ENCODE results near the gene ANXA7. TPM values are rescaled to one million over a fixed set of nuclear protein-coding genes. Genes with fewer than 3 reads are reported as not detected.

Gene ANXA7
- total RNA-seq, 3 donors from 2014 or later, result 120 to 169 (median 123) TPM

DNA sequence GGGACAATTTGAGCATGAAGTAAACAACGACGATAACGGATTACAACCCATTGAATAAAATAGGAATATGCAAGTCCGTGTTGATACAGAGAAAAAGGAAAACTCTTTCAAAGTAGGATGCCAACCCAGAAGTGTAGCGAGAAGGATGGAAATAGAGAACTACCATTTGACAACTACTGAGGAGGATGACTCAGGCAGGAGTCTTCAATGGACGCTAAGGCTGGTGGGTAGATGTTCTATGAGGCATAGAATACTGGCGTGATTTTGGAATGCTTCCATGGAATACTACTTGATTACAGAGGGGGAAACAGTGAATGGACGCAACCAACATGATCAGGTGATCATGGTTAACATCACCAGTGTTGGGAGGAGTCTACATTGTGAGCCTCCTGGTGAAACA lies 54.4 kb downstream of the ANXA7 start:
- H3K27me3 ChIP-seq, result no peaks in the 10 kb centered on the region
- intact Hi-C loops (cut with DNase I; ENCODE audit: low total_unique reads), result no loop called here
- no peak overlapping the region for H3K27ac ChIP-seq
- TF ChIP-seq POLR2A (IDR thresholded peaks at IDR 0.05) (no peak), CTCF (IDR thresholded peaks at IDR 0.05) (no peak), POLR2AphosphoS5 (IDR thresholded peaks at IDR 0.05) (no peak)
- no peak overlapping the region for H3K4me3 ChIP-seq
- no peaks in the 10 kb centered on the region for H3K9me3 ChIP-seq
- no peaks in the 10 kb centered on the region for H3K36me3 ChIP-seq
- peaks cover 0 to 8% of the 10 kb centered on the region in 2 donors for H3K4me1 ChIP-seq
- no peak for DNase-seq (ENCODE audit: low spot score in 2 of 2)

- H3K27me3 ChIP-seq, result no peaks in the 10 kb centered on the region
- peak within 1 kb of the TSS; percentile 68 to 87 (median 74) for H3K4me3 ChIP-seq
- no peaks in the 10 kb centered on the region for H3K9me3 ChIP-seq
- no peak for TF ChIP-seq CTCF (IDR thresholded peaks at IDR 0.05)
- peak in 2 of 3 donors; percentile 33 to 65 for TF ChIP-seq POLR2AphosphoS5 (IDR thresholded peaks at IDR 0.05)
- TF ChIP-seq POLR2A (IDR thresholded peaks at IDR 0.05), result no peak
- intact Hi-C loops (cut with DNase I; ENCODE audit: low total_unique reads), result no loop called here
- peaks cover 0 to 8% of the 10 kb centered on the region in 2 donors for H3K4me1 ChIP-seq
- H3K27ac ChIP-seq, result peak within 1 kb of the TSS; percentile 76 to 85
- peak; percentile 90 for DNase-seq (ENCODE audit: low spot score in 2 of 2)
- H3K36me3 ChIP-seq, result no peaks in the 10 kb centered on the region
Measured at GRCh38 chr10:73358331-73359279, 55.3 kb downstream of the ANXA7 start, which contains the start of gene CFAP70. TSS of gene CFAP70 (minus strand) at chr10:73358864. CDS start at chr10:73354796, 4,068 bp downstream.

DNA sequence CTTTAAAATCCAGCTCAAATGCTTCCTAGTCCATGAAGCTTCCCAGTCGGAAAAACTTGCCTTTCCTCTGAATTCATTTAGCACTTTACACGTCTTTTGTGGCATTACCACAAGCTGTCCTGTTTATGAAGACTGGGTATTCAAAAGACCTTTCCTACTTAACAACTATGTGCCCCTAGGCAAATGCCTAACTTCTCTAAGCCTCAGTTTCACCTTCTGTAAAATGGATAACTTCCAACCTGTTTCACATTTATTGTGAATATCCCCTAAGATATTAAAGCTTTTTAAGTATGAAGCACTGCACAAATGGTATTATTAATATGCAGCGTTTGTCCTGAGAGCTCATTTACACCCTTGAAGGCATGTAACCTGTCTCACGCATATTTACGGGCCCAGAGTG lies 56.0 kb downstream of the ANXA7 start:
- H3K4me3 ChIP-seq, result peak overlapping the region; percentile 68 to 87 (median 74)
- H3K27ac ChIP-seq, result peak overlapping the region in 1 of 2 donors; percentile 85
- no peaks in the 10 kb centered on the region for H3K36me3 ChIP-seq
- H3K9me3 ChIP-seq, result no peaks in the 10 kb centered on the region
- no peak for DNase-seq (ENCODE audit: low spot score in 2 of 2)
- H3K27me3 ChIP-seq, result no peaks in the 10 kb centered on the region
- intact Hi-C loops (cut with DNase I; ENCODE audit: low total_unique reads), result no loop called here
- H3K4me1 ChIP-seq, result peaks cover 0 to 8% of the 10 kb centered on the region in 2 donors
- TF ChIP-seq CTCF (IDR thresholded peaks at IDR 0.05) (no peak), POLR2AphosphoS5 (IDR thresholded peaks at IDR 0.05) (no peak), POLR2A (IDR thresholded peaks at IDR 0.05) (no peak)

DNA sequence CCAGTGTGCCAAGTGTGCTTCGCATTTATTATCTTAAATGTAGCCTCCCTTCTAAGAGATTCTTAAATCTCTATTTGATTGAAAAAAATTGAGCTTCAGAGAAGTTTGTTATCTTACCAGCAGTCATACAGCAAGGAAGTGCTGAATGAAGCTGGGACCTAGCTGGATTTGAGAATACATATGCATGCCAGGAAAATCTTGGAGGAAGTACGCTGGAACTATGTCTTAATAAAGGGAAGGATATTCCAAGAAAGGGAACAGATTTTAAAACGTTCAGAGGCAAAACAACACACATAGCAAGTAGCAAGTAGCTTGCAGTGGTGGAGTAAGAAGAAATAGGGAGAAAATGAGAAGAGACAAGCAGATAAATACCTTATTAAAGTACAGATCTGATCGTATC lies 56.7 kb downstream of the ANXA7 start:
- H3K4me1 ChIP-seq, result peaks cover 0 to 8% of the 10 kb centered on the region in 2 donors
- H3K27ac ChIP-seq, result no peak overlapping the region

More for the DNA sequence above, 56.7 kb downstream of the ANXA7 start:
- H3K4me3 ChIP-seq, result no peak overlapping the region
- TF ChIP-seq POLR2A (IDR thresholded peaks at IDR 0.05) (no peak), POLR2AphosphoS5 (IDR thresholded peaks at IDR 0.05) (no peak), CTCF (IDR thresholded peaks at IDR 0.05) (no peak)
- DNase-seq (ENCODE audit: low spot score in 2 of 2), result no peak
- H3K9me3 ChIP-seq, result no peaks in the 10 kb centered on the region
- no peaks in the 10 kb centered on the region for H3K36me3 ChIP-seq
- intact Hi-C loops (cut with DNase I; ENCODE audit: low total_unique reads), result no loop called here
- H3K27me3 ChIP-seq, result no peaks in the 10 kb centered on the region

Measured in breast epithelium (tissue), 4 donors.